Measurements from ENCODE around the gene FKBP15.
A peak's percentile ranks its signal among the peaks of the same experiment; 100 is the strongest.

Gene FKBP15

GRCh38 chr9:113164536-113165300 lies 56.4 kb downstream of the FKBP15 start:
- no peak for TF ChIP-seq CTCF (conservative IDR thresholded peaks at IDR 0.05; ENCODE audit: low read depth)
- ChIA-PET POLR2A (ENCODE audit: low non-redundant PET) (interaction anchor here (0.7 kb wide), 1 partner anchor 64 kb away, joined by 3 read pairs; no protein-coding TSS in a partner anchor), CTCF (interaction anchor here (0.6 to 1.1 kb wide), 5 partner anchors 8 to 626 kb away, joined by 3 to 5 read pairs (median 3); no protein-coding TSS in a partner anchor)
- H3K27ac ChIP-seq, result 0 out of 2 replicates have a peak overlapping the region, but pooled peaks have one; percentile 19
- no peak for DNase-seq (ENCODE audit: low spot score)

GRCh38 chr9:113163001-113163400 lies 58.1 kb downstream of the FKBP15 start:
- POLR2A ChIA-PET (ENCODE audit: low non-redundant PET), result no interaction called here
- TF ChIP-seq CTCF (conservative IDR thresholded peaks at IDR 0.05; ENCODE audit: low read depth), result no peak
- H3K27ac ChIP-seq, result no peak overlapping the region; the same call in 1 of the 2 replicates
- CTCF ChIA-PET, result no interaction called here
- DNase-seq (ENCODE audit: low spot score), result no peak

GRCh38 chr9:113160571-113160970 lies 60.5 kb downstream of the FKBP15 start:
- ChIA-PET POLR2A (ENCODE audit: low non-redundant PET) (no interaction called here), CTCF (no interaction called here)
- H3K27ac ChIP-seq, result no peak overlapping the region
- no peak for TF ChIP-seq CTCF (conservative IDR thresholded peaks at IDR 0.05; ENCODE audit: low read depth)
- no peak for DNase-seq (ENCODE audit: low spot score)

- ChIA-PET CTCF (interaction anchor here (0.6 to 0.7 kb wide), 3 partner anchors 45 to 299 kb away, joined by 3 to 4 read pairs (median 3); no protein-coding TSS in a partner anchor), POLR2A (ENCODE audit: low non-redundant PET) (no interaction called here)
- no peak overlapping the region for H3K27ac ChIP-seq
- no peak for DNase-seq (ENCODE audit: low spot score)
- TF ChIP-seq CTCF (conservative IDR thresholded peaks at IDR 0.05; ENCODE audit: low read depth), result no peak
Measured at GRCh38 chr9:113158446-113158845, 62.6 kb downstream of the FKBP15 start.

- no peak for DNase-seq (ENCODE audit: low spot score)
- peak overlapping the region; percentile 21 for H3K27ac ChIP-seq
- no peak for TF ChIP-seq CTCF (conservative IDR thresholded peaks at IDR 0.05; ENCODE audit: low read depth)
- POLR2A ChIA-PET (ENCODE audit: low non-redundant PET), result no interaction called here
- CTCF ChIA-PET, result interaction anchor here (0.6 kb wide), 2 partner anchors 8 to 1522 kb away, joined by 3 read pairs; no protein-coding TSS in a partner anchor
Measured at GRCh38 chr9:113156880-113157279, 64.2 kb downstream of the FKBP15 start.

GRCh38 chr9:113155911-113156588 lies 65.0 kb downstream of the FKBP15 start:
- ChIA-PET POLR2A (ENCODE audit: low non-redundant PET) (no interaction called here), CTCF (no interaction called here)
- TF ChIP-seq CTCF (conservative IDR thresholded peaks at IDR 0.05; ENCODE audit: low read depth), result no peak
- DNase-seq (ENCODE audit: low spot score), result no peak
- H3K27ac ChIP-seq, result peak overlapping the region; percentile 19; the same call in 1 of the 2 replicates
